ENCODE results near the gene MRGPRX1.
"Not testable (repeated sequence)": the region's sequence is repeated elsewhere in the genome, so short reads cannot be mapped to it uniquely, and the experiment has no call there.

The MRGPRX1 gene

GRCh38 chr11:18912883-18913282, 26.3 kb downstream of the MRGPRX1 start:
- no peak overlapping the region for H3K27ac Mint-ChIP-seq
- no peak overlapping the region for H3K4me3 Mint-ChIP-seq
- H3K27me3 Mint-ChIP-seq (ENCODE audit: low read depth) = peaks cover 6% of the 10 kb centered on the region
- DNase-seq (ENCODE audit: low spot score) = no peak
- no peaks in the 10 kb centered on the region for H3K4me1 Mint-ChIP-seq (ENCODE audit: low read depth)
- no peaks in the 10 kb centered on the region for H3K9me3 Mint-ChIP-seq
- H3K36me3 Mint-ChIP-seq (ENCODE audit: low read depth) = no peaks in the 10 kb centered on the region

GRCh38 chr11:18907391-18907790, 31.8 kb downstream of the MRGPRX1 start:
- no peak overlapping the region for H3K27ac Mint-ChIP-seq
- DNase-seq (ENCODE audit: low spot score) = no peak
- H3K36me3 Mint-ChIP-seq (ENCODE audit: low read depth) = no peaks in the 10 kb centered on the region
- no peaks in the 10 kb centered on the region for H3K4me1 Mint-ChIP-seq (ENCODE audit: low read depth)
- no peaks in the 10 kb centered on the region for H3K9me3 Mint-ChIP-seq
- no peak overlapping the region for H3K4me3 Mint-ChIP-seq
- peaks cover 7% of the 10 kb centered on the region for H3K27me3 Mint-ChIP-seq (ENCODE audit: low read depth)

DNA sequence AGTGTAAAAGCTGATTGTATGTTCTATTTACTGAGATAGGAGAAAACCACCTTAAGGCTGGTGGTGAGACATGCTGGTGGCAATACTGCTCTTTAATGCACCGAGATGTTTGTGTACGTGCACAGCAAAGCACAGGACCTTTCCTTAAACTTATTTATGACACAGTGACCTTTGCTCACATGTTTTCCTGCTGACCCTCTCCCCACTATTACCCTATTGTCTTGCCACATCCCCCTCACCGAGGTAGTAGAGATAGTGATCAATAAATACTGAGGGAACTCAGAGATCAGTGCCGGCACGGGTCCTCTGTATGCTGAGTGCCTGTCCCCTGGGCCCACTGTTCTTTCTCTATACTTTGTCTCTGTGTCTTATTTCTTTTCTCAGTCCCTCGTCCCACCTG, 38.6 kb downstream of the MRGPRX1 start:
- peaks cover 13% of the 10 kb centered on the region for H3K27me3 Mint-ChIP-seq (ENCODE audit: low read depth)
- DNase-seq (ENCODE audit: low spot score); H3K36me3 Mint-ChIP-seq (ENCODE audit: low read depth); H3K4me3 Mint-ChIP-seq; H3K9me3 Mint-ChIP-seq; H3K4me1 Mint-ChIP-seq (ENCODE audit: low read depth); H3K27ac Mint-ChIP-seq: not testable (repeated sequence)

DNA sequence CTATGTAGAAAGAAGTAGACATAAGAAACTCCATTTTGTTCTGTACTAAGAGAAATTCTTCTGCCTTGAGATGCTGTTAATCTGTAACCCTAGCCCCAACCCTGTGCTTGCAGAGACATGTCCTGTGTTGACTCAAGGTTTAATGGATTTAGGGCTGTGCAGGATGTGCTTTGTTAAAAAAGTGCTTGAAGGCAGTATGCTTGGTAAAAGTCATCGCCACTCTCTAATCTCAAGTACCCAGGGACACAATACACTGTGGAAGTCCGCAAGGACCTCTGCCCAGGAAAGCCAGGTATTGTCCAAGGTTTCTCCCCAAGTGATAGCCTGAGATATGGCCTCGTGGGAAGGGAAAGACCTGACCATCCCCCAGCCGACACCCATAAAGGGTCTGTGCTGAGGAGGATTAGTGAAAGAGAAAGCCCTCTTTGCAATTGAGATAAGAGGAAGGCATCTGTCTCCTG, 39.0 kb downstream of the MRGPRX1 start:
- not testable (repeated sequence) for H3K27ac Mint-ChIP-seq; H3K36me3 Mint-ChIP-seq (ENCODE audit: low read depth); DNase-seq (ENCODE audit: low spot score); H3K9me3 Mint-ChIP-seq; H3K4me3 Mint-ChIP-seq; H3K4me1 Mint-ChIP-seq (ENCODE audit: low read depth)
- H3K27me3 Mint-ChIP-seq (ENCODE audit: low read depth) = peaks cover 13% of the 10 kb centered on the region

DNA sequence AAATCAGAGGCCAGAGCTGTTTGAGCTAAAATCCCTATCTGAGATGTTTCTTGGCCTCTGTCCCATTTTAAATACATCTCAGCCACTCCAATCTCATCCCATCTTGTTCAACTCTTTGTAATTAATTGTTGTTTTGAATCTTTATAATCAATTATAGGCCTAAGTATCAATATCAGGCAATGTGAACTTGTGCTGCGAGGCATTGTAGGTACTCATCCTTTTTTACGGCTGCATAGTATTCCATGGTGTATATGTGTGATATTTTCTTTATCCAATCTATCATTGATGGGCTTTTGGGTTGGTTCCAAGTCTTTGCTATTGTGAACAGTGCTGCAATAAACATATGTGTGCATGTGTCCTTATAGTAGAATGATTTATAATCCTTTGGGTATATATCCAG, 47.5 kb downstream of the MRGPRX1 start:
- not testable (repeated sequence) for H3K9me3 Mint-ChIP-seq; H3K36me3 Mint-ChIP-seq (ENCODE audit: low read depth); H3K27me3 Mint-ChIP-seq (ENCODE audit: low read depth); H3K27ac Mint-ChIP-seq; H3K4me3 Mint-ChIP-seq; H3K4me1 Mint-ChIP-seq (ENCODE audit: low read depth); DNase-seq (ENCODE audit: low spot score)

- no peaks in the 10 kb centered on the region for H3K9me3 Mint-ChIP-seq
- H3K4me3 Mint-ChIP-seq = no peak overlapping the region
- no peaks in the 10 kb centered on the region for H3K36me3 Mint-ChIP-seq (ENCODE audit: low read depth)
- H3K27me3 Mint-ChIP-seq (ENCODE audit: low read depth) = peaks cover 5% of the 10 kb centered on the region
- H3K27ac Mint-ChIP-seq = no peak overlapping the region
- no peaks in the 10 kb centered on the region for H3K4me1 Mint-ChIP-seq (ENCODE audit: low read depth)
- DNase-seq (ENCODE audit: low spot score) = no peak
Measured at GRCh38 chr11:18890615-18891014, 48.6 kb downstream of the MRGPRX1 start.
